Measurements from ENCODE around the gene NPVF.

DNA sequence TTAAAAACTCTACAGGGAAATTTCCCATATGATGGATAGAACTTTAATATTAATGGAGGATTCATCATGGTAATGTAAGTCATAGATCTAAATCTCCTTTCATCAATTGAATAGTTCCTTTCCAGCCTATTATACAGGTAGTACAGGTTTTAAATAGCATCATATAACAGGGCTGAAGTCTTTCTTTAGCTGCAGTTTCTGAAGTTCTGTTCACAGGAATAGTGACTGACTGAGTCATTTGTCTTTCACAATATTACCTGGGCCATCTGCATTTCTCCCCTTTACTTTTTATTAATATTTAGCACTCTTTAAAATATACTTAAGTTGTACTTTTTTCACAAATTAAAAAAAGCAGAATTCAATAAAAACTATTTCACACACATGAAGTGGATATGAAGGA, 12.6 kb upstream of the NPVF start:
- TF ChIP-seq CTCF (IDR thresholded peaks at IDR 0.05; ENCODE audit: poor library complexity, severe bottlenecking) (no peak), EP300 (conservative IDR thresholded peaks at IDR 0.05; ENCODE audit: poor library complexity, severe bottlenecking) (no peak), POLR2AphosphoS5 (IDR thresholded peaks at IDR 0.05) (no peak), MXI1 (conservative IDR thresholded peaks at IDR 0.05; ENCODE audit: poor library complexity, severe bottlenecking) (no peak), EZH2 (IDR thresholded peaks at IDR 0.05; ENCODE audit: borderline replicate concordance, insufficient read depth, low read length, poor library complexity, severe bottlenecking) (no peak), RAD21 (conservative IDR thresholded peaks at IDR 0.05) (no peak), TAF1 (IDR thresholded peaks at IDR 0.05; ENCODE audit: low read depth) (no peak)
- TF ChIP-seq, protein P1, sequence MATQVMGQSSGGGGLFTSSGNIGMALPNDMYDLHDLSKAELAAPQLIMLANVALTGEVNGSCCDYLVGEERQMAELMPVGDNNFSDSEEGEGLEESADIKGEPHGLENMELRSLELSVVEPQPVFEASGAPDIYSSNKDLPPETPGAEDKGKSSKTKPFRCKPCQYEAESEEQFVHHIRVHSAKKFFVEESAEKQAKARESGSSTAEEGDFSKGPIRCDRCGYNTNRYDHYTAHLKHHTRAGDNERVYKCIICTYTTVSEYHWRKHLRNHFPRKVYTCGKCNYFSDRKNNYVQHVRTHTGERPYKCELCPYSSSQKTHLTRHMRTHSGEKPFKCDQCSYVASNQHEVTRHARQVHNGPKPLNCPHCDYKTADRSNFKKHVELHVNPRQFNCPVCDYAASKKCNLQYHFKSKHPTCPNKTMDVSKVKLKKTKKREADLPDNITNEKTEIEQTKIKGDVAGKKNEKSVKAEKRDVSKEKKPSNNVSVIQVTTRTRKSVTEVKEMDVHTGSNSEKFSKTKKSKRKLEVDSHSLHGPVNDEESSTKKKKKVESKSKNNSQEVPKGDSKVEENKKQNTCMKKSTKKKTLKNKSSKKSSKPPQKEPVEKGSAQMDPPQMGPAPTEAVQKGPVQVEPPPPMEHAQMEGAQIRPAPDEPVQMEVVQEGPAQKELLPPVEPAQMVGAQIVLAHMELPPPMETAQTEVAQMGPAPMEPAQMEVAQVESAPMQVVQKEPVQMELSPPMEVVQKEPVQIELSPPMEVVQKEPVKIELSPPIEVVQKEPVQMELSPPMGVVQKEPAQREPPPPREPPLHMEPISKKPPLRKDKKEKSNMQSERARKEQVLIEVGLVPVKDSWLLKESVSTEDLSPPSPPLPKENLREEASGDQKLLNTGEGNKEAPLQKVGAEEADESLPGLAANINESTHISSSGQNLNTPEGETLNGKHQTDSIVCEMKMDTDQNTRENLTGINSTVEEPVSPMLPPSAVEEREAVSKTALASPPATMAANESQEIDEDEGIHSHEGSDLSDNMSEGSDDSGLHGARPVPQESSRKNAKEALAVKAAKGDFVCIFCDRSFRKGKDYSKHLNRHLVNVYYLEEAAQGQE (IDR thresholded peaks at IDR 0.05; ENCODE audit: borderline replicate concordance): no peak

Data from neural cell (in vitro differentiated cells).